H9 (cell line): ENCODE measurements around the gene NRP2. TPM values are rescaled to one million over a fixed set of nuclear protein-coding genes. Genes with fewer than 3 reads are reported as not detected.

Source experiments
- DNase-seq: peaks from one replicate; pipeline ENCODE4 v3.0.0-alpha.2; 2017
- H2AFZ ChIP-seq: one replicate; pipeline ENCODE4 v1.6.1; 2013; ENCODE audit warnings: mild to moderate bottlenecking, low read length, control low read depth, moderate library complexity
- H2AK5ac ChIP-seq: 2 replicates; pipeline ENCODE4 v1.6.1; 2013; ENCODE audit warnings: low read length, control low read depth, mixed read lengths; ENCODE audit not compliant: insufficient read length
- H2BK120ac ChIP-seq: one replicate; pipeline ENCODE4 v1.6.1; 2013; ENCODE audit warnings: low read depth, mild to moderate bottlenecking, low read length, control low read depth, inconsistent platforms; ENCODE audit not compliant: poor library complexity, severe bottlenecking
- H2BK12ac ChIP-seq: 2 replicates; pipeline ENCODE4 v1.6.1; 2013; ENCODE audit warnings: low read length, control low read depth, mixed read lengths, low read depth; ENCODE audit not compliant: insufficient read length
- H2BK15ac ChIP-seq: 2 replicates; pipeline ENCODE4 v1.6.1; 2013; ENCODE audit warnings: low read depth, low read length, control low read depth
- H2BK20ac ChIP-seq: one replicate; pipeline ENCODE4 v1.6.1; 2013; ENCODE audit warnings: low read depth, mild to moderate bottlenecking, low read length, control low read depth, inconsistent platforms; ENCODE audit not compliant: poor library complexity, severe bottlenecking
- H2BK5ac ChIP-seq: 2 replicates; pipeline ENCODE4 v1.6.1; 2013; ENCODE audit warnings: low read length, control low read depth, mixed read lengths; ENCODE audit not compliant: insufficient read length
- H3K14ac ChIP-seq: 2 replicates; pipeline ENCODE4 v1.6.1; 2013; ENCODE audit warnings: low read length, control low read depth; ENCODE audit not compliant: insufficient read depth
- H3K18ac ChIP-seq: 2 replicates; pipeline ENCODE4 v1.6.1; 2013; ENCODE audit warnings: low read depth, mild to moderate bottlenecking, mixed read lengths, low read length, control low read depth; ENCODE audit not compliant: insufficient read length
- H3K23ac ChIP-seq: 2 replicates; pipeline ENCODE4 v1.6.1; 2013; ENCODE audit warnings: low read length, control low read depth, mixed read lengths, low read depth; ENCODE audit not compliant: insufficient read length
- H3K23me2 ChIP-seq: 2 replicates; pipeline ENCODE4 v1.6.1; 2013; ENCODE audit warnings: low read depth, mild to moderate bottlenecking, mixed read lengths, low read length, control low read depth; ENCODE audit not compliant: insufficient read length, poor library complexity, severe bottlenecking
- H3K27ac ChIP-seq: 2 replicates; pipeline ENCODE4 v1.5.1; 2013; ENCODE audit warnings: low read length, control low read depth, mixed read lengths, low read depth; ENCODE audit not compliant: insufficient read length
- H3K27me3 ChIP-seq: 2 replicates; pipeline ENCODE4 v1.6.1; 2013; ENCODE audit warnings: low read length, control low read depth, inconsistent platforms; ENCODE audit not compliant: insufficient read depth
- H3K4ac ChIP-seq: 2 replicates; pipeline ENCODE4 v1.6.1; 2013; ENCODE audit warnings: low read depth, mild to moderate bottlenecking, control low read depth, inconsistent platforms, low read length, moderate library complexity
- H3K4me1 ChIP-seq: 2 replicates; pipeline ENCODE4 v1.6.1; 2013; ENCODE audit warnings: low read length, control low read depth, inconsistent platforms; ENCODE audit not compliant: insufficient read depth
- H3K4me2 ChIP-seq: 2 replicates; pipeline ENCODE4 v1.6.1; 2013; ENCODE audit warnings: low read length, control low read depth, mixed read lengths; ENCODE audit not compliant: insufficient read length, insufficient read depth
- H3K56ac ChIP-seq: 2 replicates; pipeline ENCODE4 v1.6.1; 2013; ENCODE audit warnings: low read depth, mild to moderate bottlenecking, mixed read lengths, low read length, control low read depth; ENCODE audit not compliant: insufficient read length
- H3K79me1 ChIP-seq: 2 replicates; pipeline ENCODE4 v1.6.1; 2013; ENCODE audit warnings: low read depth, mild to moderate bottlenecking, moderate library complexity, low read length, control low read depth, inconsistent platforms; ENCODE audit not compliant: insufficient read depth, poor library complexity, severe bottlenecking
- H3K79me2 ChIP-seq: 2 replicates; pipeline ENCODE4 v1.6.1; 2013; ENCODE audit warnings: low read length, control low read depth, inconsistent platforms; ENCODE audit not compliant: insufficient read depth
- H3K9ac ChIP-seq: 2 replicates; pipeline ENCODE4 v1.6.1; 2013; ENCODE audit warnings: low read length, control low read depth, mixed read lengths; ENCODE audit not compliant: insufficient read length; ENCODE audit errors: extremely low read depth
- H3K9me3 ChIP-seq: one replicate; pipeline ENCODE4 v1.6.1; 2013; ENCODE audit warnings: low read depth, low read length, inconsistent platforms; ENCODE audit not compliant: control insufficient read depth
- H3T11ph ChIP-seq: one replicate; pipeline ENCODE4 v1.6.1; 2013; ENCODE audit warnings: mild to moderate bottlenecking, low read length, control low read depth, inconsistent platforms
- H4K20me1 ChIP-seq: one replicate; pipeline ENCODE4 v1.6.1; 2013; ENCODE audit not compliant: control insufficient read depth, insufficient read length, insufficient read depth
- H4K5ac ChIP-seq: 2 replicates; pipeline ENCODE4 v1.6.1; 2013; ENCODE audit warnings: low read depth, mild to moderate bottlenecking, mixed read lengths, low read length, control low read depth; ENCODE audit not compliant: insufficient read length
- H4K8ac ChIP-seq: replicated peaks from 2 replicates; pipeline ENCODE4 v1.6.1; 2013; ENCODE audit warnings: low read length, control low read depth, mixed read lengths, low read depth; ENCODE audit not compliant: insufficient read length
- H4K91ac ChIP-seq: 2 replicates; pipeline ENCODE4 v1.6.1; 2013; ENCODE audit warnings: low read depth, mild to moderate bottlenecking, moderate library complexity, mixed read lengths, low read length, control low read depth; ENCODE audit not compliant: insufficient read length
- H3K27ac Mint-ChIP-seq, 3 experiments: 2 replicates in 2 of 3; 3 replicates in 1 of 3; pipeline ENCODE4 v1.8.0; 2020 to 2021; ENCODE audit warnings: mixed read lengths in 3 of 3, mild to moderate bottlenecking in 1 of 3, moderate library complexity in 1 of 3
- H3K27me3 Mint-ChIP-seq: 2 replicates; pipeline ENCODE4 v1.8.0; 2021; ENCODE audit warnings: low read depth, mild to moderate bottlenecking, moderate library complexity, mixed read lengths
- H3K36me3 Mint-ChIP-seq, 3 experiments: 2 replicates in 2 of 3; 3 replicates in 1 of 3; pipeline ENCODE4 v1.8.0; 2020 to 2021; ENCODE audit warnings: low read depth in 3 of 3, mixed read lengths in 3 of 3; ENCODE audit not compliant: insufficient read depth in 1 of 3
- H3K4me1 Mint-ChIP-seq, 2 experiments: 2 replicates each; pipeline ENCODE4 v1.8.0; 2020; ENCODE audit warnings: mixed read lengths in 2 of 2
- H3K4me3 Mint-ChIP-seq, 2 experiments: 2 replicates in 1 of 2; 3 replicates in 1 of 2; pipeline ENCODE4 v1.8.0; 2020 to 2021; ENCODE audit warnings: mild to moderate bottlenecking in 2 of 2, mixed read lengths in 2 of 2, moderate library complexity in 1 of 2
- H3K9me3 Mint-ChIP-seq, 2 experiments: 2 replicates in 1 of 2; 3 replicates in 1 of 2; pipeline ENCODE4 v1.8.0; 2020; ENCODE audit warnings: mild to moderate bottlenecking in 2 of 2, mixed read lengths in 2 of 2, moderate library complexity in 1 of 2
- CTCF ChIP-seq: fragments of 200-600 bp; sonication (generic); conservative IDR thresholded peaks from 3 replicates; pipeline ENCODE4 v1.8.0; 2021; ENCODE audit warnings: antibody characterized with exemption, mild to moderate bottlenecking
- WGBS: extraction: QIAGEN DNeasy Blood & Tissue Kit; methylation state at CpG from one replicate; pipeline ENCODE4 v1.1.7; 2013; ENCODE audit warnings: missing lambda C conversion rate, low lambda C conversion rate, mixed read lengths; ENCODE audit not compliant: insufficient read length; ENCODE audit errors: extremely low coverage; 5-methylcytosine and 5-hydroxymethylcytosine counted together
- long read RNA-seq: library from polyadenylated mRNA; unstranded; transcript quantifications from one replicate; pipeline ENCODE4 v2.0.0, GENCODE V29; 2020
- total RNA-seq: library from RNA; stranded (reverse); gene quantifications from 2 replicates; pipeline ENCODE4 v1.2.1, GENCODE V29; 2021

The NRP2 gene
- total RNA-seq, result 19.7 and 20.7 TPM in 2 replicates
- long read RNA-seq, partial matches to known transcripts, result 12 of 29 reads
- long read RNA-seq, other reads (novel, unspliced or antisense), result 8 of 29 reads

GRCh38 chr2:205682239-205682970 lies at the start of gene NRP2:
Gene NRP2 (plus strand): TSS chr2:205682501. CDS start chr2:205683291, 790 bp downstream.
- no peak within 1 kb of the TSS for H3K4ac ChIP-seq
- Mint-ChIP-seq H3K27ac (peak within 1 kb of the TSS in 1 of 3 experiments; percentile 85; a peak in 2 of 7 replicates), H3K9me3 (no peaks in the 10 kb centered on the region; a peak in 1 of 5 replicates), H3K4me1 (peaks cover 60 to 66% of the 10 kb centered on the region in 2 experiments), H3K27me3 (peaks cover 55% of the 10 kb centered on the region), H3K4me3 (peak within 1 kb of the TSS; percentile 74 to 92), H3K36me3 (peaks cover 0 to 5% (median 0%) of the 10 kb centered on the region in 3 experiments; a peak in 1 of 7 replicates)
- DNase-seq, result peak; percentile 90
- H3K4me2 ChIP-seq, result peak within 1 kb of the TSS; percentile 62
- no peaks in the 10 kb centered on the region for H3K9me3 ChIP-seq
- no peak within 1 kb of the TSS for H3K23ac ChIP-seq
- H2BK120ac ChIP-seq, result no peak within 1 kb of the TSS
- H3T11ph ChIP-seq, result no peak within 1 kb of the TSS
- H3K27ac ChIP-seq, result no peak within 1 kb of the TSS
- H2BK15ac ChIP-seq, result no peak within 1 kb of the TSS
- H4K91ac ChIP-seq, result no peak within 1 kb of the TSS
- H3K9ac ChIP-seq, result peak within 1 kb of the TSS; percentile 78
- no peak within 1 kb of the TSS for H2AFZ ChIP-seq
- H3K79me2 ChIP-seq, result peaks cover 2% of the 10 kb centered on the region; the same call in 1 of the 2 replicates
- peak within 1 kb of the TSS; percentile 92 for H3K14ac ChIP-seq
- H3K56ac ChIP-seq, result no peak within 1 kb of the TSS
- no peak within 1 kb of the TSS for H4K8ac ChIP-seq
- no peak within 1 kb of the TSS for H2BK12ac ChIP-seq
- H2BK20ac ChIP-seq, result no peak within 1 kb of the TSS
- no peak within 1 kb of the TSS for H4K5ac ChIP-seq
- no peak within 1 kb of the TSS for H2BK5ac ChIP-seq
- peaks cover 26% of the 10 kb centered on the region; the same call in 1 of the 2 replicates for H3K27me3 ChIP-seq
- H3K23me2 ChIP-seq, result peaks cover 40% of the 10 kb centered on the region
- TF ChIP-seq CTCF, result no peak
- H3K79me1 ChIP-seq, result no peaks in the 10 kb centered on the region
- WGBS, result no CpG with 5 or more reads among the region's 71 CpGs
- H2AK5ac ChIP-seq, result no peak within 1 kb of the TSS
- H4K20me1 ChIP-seq, result no peaks in the 10 kb centered on the region
- H3K4me1 ChIP-seq, result peaks cover 2% of the 10 kb centered on the region; the same call in 1 of the 2 replicates
- H3K18ac ChIP-seq, result peak within 1 kb of the TSS; percentile 98
